Breast epithelium (tissue), 3 donors: ENCODE data around the gene CAMKK2.

Source experiments
- POLR2A ChIP-seq: fragments of 450-650 bp; IDR thresholded peaks from one replicate; pipeline ENCODE4 v1.6.1; 2016; ENCODE audit warnings: antibody characterized with exemption, mild to moderate bottlenecking, moderate library complexity
- POLR2AphosphoS5 ChIP-seq, 3 donors: sonication (generic); formaldehyde crosslinking; IDR thresholded peaks; one replicate each; pipeline ENCODE4 v1.6.1; 2017; ENCODE audit warnings: antibody characterized with exemption in 3 of 3
- TF ChIP-seq, protein P1 (sequence below), 3 donors: fragments of 450-650 bp; IDR thresholded peaks; one replicate each; pipeline ENCODE4 v1.5.1; 2016 to 2017; ENCODE audit warnings: antibody characterized with exemption in 3 of 3, mild to moderate bottlenecking in 3 of 3, moderate library complexity in 3 of 3

DNA sequence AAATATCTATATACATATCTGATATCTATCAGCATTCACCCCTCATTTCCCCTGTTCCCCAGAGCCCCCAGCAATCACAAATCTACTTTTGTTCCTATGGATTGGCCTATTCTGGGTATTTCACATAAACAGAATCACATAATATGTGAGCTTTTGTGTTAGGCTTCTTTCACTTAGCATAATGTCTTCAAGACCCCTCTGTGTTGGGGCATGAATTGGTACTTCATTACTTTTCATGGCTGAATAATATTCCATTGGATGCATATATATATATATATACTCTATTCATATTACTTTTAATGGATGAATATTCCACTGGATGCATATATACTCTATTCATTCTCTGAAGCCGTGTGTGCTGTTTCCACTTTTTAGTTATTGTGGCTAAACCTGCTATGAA lies 28.7 kb downstream of the CAMKK2 start:
- TF ChIP-seq, protein P1, sequence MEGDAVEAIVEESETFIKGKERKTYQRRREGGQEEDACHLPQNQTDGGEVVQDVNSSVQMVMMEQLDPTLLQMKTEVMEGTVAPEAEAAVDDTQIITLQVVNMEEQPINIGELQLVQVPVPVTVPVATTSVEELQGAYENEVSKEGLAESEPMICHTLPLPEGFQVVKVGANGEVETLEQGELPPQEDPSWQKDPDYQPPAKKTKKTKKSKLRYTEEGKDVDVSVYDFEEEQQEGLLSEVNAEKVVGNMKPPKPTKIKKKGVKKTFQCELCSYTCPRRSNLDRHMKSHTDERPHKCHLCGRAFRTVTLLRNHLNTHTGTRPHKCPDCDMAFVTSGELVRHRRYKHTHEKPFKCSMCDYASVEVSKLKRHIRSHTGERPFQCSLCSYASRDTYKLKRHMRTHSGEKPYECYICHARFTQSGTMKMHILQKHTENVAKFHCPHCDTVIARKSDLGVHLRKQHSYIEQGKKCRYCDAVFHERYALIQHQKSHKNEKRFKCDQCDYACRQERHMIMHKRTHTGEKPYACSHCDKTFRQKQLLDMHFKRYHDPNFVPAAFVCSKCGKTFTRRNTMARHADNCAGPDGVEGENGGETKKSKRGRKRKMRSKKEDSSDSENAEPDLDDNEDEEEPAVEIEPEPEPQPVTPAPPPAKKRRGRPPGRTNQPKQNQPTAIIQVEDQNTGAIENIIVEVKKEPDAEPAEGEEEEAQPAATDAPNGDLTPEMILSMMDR (IDR thresholded peaks at IDR 0.05) = no peak
- TF ChIP-seq POLR2AphosphoS5 (IDR thresholded peaks at IDR 0.05) (no peak), POLR2A (no peak)
